GM10266 (cell line): ENCODE measurements around the gene SLC25A10.

Experiments used
- DNase-seq: peaks from one replicate; pipeline ENCODE4 v3.0.0; 2012; ENCODE audit errors: extremely low spot score
- TF ChIP-seq, protein P1 (sequence below): IDR thresholded peaks from 2 replicates; pipeline ENCODE4 v1.5.1; 2012; ENCODE audit warnings: mild to moderate bottlenecking, low read depth; ENCODE audit not compliant: control insufficient read depth, insufficient read depth; ENCODE audit errors: missing control alignments

Gene SLC25A10

DNA sequence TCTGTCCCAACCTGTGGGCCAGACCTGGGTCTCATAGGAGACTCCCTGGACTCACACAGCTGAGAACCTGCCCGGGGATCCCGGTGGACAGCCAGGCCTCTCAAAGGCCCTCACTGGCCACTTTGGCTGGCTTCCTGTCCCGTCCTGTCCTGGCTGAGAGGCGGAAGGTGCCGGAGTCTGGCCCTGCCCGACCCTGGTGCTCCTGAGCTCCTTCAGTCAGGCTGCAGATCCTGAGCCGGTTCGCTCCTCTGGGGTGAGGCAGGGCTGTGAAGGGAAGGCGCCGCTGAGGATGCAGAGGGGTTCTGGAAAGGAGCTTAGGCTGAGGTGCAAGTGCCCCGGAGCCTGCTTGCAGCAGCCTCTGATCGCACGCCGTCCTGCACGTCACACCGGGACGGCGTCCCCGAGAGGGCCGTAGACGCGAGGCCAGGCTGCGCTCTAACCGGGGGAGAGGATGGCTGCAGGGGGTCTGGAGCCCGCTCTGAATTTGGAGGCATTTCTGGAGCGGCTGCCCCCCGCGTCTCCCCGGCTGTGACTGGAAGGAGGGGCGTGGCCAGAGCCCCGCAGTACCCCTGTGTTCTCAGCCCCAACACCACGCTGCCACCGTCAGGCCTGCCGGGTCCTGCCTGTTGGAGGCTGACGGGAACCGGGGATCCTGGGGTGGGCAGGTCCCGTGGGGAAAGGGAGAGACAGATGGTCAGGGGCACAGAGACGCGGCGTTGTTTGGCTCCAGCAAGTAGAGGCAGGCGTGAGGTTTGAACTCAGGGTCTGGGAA lies 24.1 kb upstream of the SLC25A10 start:
- no peak for DNase-seq
- TF ChIP-seq, protein P1, sequence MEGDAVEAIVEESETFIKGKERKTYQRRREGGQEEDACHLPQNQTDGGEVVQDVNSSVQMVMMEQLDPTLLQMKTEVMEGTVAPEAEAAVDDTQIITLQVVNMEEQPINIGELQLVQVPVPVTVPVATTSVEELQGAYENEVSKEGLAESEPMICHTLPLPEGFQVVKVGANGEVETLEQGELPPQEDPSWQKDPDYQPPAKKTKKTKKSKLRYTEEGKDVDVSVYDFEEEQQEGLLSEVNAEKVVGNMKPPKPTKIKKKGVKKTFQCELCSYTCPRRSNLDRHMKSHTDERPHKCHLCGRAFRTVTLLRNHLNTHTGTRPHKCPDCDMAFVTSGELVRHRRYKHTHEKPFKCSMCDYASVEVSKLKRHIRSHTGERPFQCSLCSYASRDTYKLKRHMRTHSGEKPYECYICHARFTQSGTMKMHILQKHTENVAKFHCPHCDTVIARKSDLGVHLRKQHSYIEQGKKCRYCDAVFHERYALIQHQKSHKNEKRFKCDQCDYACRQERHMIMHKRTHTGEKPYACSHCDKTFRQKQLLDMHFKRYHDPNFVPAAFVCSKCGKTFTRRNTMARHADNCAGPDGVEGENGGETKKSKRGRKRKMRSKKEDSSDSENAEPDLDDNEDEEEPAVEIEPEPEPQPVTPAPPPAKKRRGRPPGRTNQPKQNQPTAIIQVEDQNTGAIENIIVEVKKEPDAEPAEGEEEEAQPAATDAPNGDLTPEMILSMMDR = no peak

DNA sequence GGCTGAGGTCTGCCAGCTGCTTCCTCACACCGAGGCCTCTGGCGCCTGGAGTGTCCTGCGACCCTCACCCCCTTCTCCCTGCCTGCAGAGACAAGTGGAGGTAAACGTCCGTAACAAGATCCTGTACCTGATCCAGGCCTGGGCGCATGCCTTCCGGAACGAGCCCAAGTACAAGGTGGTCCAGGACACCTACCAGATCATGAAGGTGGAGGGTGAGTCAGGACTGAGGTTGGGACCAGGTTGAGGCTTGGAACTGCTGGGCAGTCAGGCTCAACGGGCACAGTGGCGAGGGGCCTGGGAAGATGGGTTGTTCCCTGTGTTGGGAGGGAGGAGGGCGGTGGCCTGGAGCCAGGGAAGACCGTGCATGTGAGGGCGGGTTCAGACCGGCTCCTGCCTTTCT lies 23.5 kb upstream of the SLC25A10 start:
- TF ChIP-seq, protein P1 = no peak
- DNase-seq = peak; percentile 21

DNA sequence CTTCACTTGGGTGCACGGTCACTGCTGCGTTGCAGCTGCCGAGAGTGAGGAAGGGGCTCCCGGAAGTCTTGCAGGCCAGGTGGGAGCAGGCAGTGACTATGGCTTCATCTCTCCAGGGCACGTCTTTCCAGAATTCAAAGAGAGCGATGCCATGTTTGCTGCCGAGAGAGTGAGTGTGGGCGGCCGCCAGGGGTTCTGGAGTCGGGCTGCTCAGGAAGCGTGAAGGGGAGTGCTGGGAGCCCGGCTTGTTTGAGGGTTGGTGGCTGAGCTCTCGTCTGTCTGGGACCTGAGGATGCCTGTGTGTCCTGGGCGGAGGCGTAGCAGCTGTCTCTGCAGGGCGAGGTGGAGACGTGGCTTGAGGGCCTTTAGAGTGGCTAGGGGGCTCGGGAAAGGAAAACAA lies 22.0 kb upstream of the SLC25A10 start:
- no peak for DNase-seq
- TF ChIP-seq, protein P1 = no peak

DNA sequence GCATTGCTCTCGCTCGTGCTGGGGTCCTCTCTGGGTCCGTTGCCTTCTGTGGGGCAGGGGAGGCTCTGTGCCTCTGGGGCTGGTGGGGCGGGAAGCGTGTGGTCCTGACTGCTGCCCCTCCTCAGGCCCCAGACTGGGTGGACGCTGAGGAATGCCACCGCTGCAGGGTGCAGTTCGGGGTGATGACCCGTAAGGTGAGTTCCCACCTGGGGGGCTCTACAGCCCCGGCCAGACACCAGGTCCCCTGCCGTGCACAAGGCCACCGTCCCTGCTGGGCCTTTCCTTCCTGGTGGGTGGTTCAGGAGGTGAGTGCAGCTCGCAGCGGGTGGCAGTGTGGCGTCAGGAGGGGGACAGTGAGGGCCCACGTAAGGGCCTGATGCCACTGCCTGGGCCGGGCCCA lies 21.5 kb upstream of the SLC25A10 start:
- TF ChIP-seq, protein P1 = no peak
- no peak for DNase-seq

DNA sequence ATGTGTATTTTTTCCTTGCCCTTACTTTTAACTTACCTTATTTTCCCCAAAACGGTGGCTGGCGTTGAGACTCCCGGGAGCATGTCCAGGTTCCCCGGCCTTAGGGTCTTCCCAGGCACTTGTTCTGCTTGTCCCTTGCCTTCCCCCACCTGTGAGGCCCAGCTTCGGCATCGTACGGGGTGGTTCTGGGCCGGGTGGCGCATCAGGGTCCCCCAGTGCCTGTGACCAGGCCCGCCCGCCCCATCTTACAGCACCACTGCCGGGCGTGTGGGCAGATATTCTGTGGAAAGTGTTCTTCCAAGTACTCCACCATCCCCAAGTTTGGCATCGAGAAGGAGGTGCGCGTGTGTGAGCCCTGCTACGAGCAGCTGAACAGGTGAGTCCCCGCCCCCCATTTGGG lies 20.9 kb upstream of the SLC25A10 start:
- no peak for DNase-seq
- TF ChIP-seq, protein P1 = no peak

DNA sequence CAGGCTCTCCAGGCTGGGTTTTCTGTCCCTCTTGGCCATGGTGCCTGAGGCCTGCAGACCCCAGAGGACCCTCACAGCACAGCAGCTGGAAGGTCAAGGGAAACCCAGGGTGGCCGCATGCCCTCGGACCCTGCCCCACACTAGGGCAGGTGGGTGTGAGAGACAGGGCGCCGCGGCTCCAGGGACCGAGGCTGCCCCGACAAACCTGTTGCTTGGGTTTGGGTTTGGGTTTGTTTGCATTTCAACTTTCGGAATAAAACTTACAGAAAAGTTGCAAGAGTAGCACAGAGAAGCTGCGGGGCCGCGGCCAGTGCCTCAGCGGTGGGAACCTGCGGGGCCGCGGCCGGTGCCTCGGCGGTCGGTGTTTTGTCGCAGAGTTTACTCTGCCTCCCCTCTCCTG lies 20.5 kb upstream of the SLC25A10 start:
- no peak for DNase-seq
- TF ChIP-seq, protein P1 = no peak

DNA sequence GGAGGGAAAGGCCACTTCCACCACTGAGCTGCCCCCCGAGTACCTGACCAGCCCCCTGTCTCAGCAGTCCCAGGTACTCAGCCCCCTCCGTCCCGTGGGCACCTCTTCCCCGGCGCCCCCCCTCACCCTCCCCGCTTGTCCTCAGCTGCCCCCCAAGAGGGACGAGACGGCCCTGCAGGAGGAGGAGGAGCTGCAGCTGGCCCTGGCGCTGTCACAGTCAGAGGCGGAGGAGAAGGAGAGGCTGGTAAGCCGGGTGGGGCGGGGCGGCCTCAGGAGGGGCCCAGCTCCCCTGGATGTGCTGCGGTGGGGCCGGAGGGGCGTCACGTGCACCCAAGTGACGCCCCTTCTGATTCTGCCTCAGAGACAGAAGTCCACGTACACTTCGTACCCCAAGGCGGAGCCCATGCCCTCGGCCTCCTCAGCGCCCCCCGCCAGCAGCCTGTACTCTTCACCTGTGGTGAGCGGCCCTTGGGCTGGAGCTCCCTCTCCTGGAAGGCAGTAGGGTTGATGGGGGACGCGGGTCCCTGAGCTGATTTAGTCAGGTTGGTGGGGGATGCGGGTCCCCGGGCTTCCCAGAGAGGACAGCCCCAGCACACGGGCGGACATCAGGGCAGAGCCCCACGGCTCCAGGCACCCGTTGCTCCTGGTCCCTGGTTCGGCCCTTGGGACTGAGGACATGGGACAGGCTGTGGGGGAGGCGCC lies 18.4 kb upstream of the SLC25A10 start:
- TF ChIP-seq, protein P1 = no peak
- no peak for DNase-seq
